ENCODE measurements around the gene ZKSCAN8.

Gene ZKSCAN8

GRCh38 chr6:28158318-28158717 is 16.6 kb downstream of the ZKSCAN8 start:
- Histone ChIP-seq H3K9me2 (replicated peaks; ENCODE audit: control insufficient read depth, low read length) (no peaks in the 10 kb centered on the region), H3K4me3 (ENCODE audit: low read length) (no peak overlapping the region), H3K36me3 (ENCODE audit: control insufficient read depth, low read length) (peaks cover 52% of the 10 kb centered on the region), H3K4me1 (ENCODE audit: control insufficient read depth, low read length) (peaks cover 5% of the 10 kb centered on the region; the same call in 1 of the 2 replicates), H3F3A (ENCODE audit: control insufficient read depth, insufficient read depth) (peaks cover 4% of the 10 kb centered on the region; the same call in 1 of the 2 replicates), H3K79me2 (ENCODE audit: control insufficient read depth, low read length) (no peaks in the 10 kb centered on the region), H4K20me1 (ENCODE audit: control insufficient read depth, insufficient read depth, low read depth, low read length) (no peaks in the 10 kb centered on the region), H3K27me3 (ENCODE audit: control insufficient read depth, low read length) (no peaks in the 10 kb centered on the region), H3K4me2 (ENCODE audit: low read length) (no peak overlapping the region), H3K9me3 (ENCODE audit: control insufficient read depth, insufficient read depth, low read length) (peaks cover 11% of the 10 kb centered on the region), H3K27ac (ENCODE audit: low read depth, low read length) (no peak overlapping the region)
- TF ChIP-seq CTCF (IDR thresholded peaks at IDR 0.05; ENCODE audit: low read depth, low read length, poor library complexity, severe bottlenecking) (no peak), EZH2phosphoT487 (IDR thresholded peaks at IDR 0.05; ENCODE audit: borderline replicate concordance, low read length) (no peak)

- Histone ChIP-seq H3K9me2 (replicated peaks; ENCODE audit: control insufficient read depth, low read length) (no peaks in the 10 kb centered on the region), H4K20me1 (ENCODE audit: control insufficient read depth, insufficient read depth, low read depth, low read length) (no peaks in the 10 kb centered on the region), H3K4me2 (ENCODE audit: low read length) (no peak overlapping the region), H3K9me3 (ENCODE audit: control insufficient read depth, insufficient read depth, low read length) (peaks cover 5% of the 10 kb centered on the region; the same call in 1 of the 2 replicates), H3K36me3 (ENCODE audit: control insufficient read depth, low read length) (peaks cover 44% of the 10 kb centered on the region), H3K79me2 (ENCODE audit: control insufficient read depth, low read length) (no peaks in the 10 kb centered on the region), H3F3A (ENCODE audit: control insufficient read depth, insufficient read depth) (peaks cover 4% of the 10 kb centered on the region; the same call in 1 of the 2 replicates), H3K4me1 (ENCODE audit: control insufficient read depth, low read length) (peaks cover 5% of the 10 kb centered on the region; the same call in 1 of the 2 replicates), H3K27me3 (ENCODE audit: control insufficient read depth, low read length) (no peaks in the 10 kb centered on the region), H3K4me3 (ENCODE audit: low read length) (no peak overlapping the region), H3K27ac (ENCODE audit: low read depth, low read length) (no peak overlapping the region)
- no peak for TF ChIP-seq CTCF (IDR thresholded peaks at IDR 0.05; ENCODE audit: low read depth, low read length, poor library complexity, severe bottlenecking)
- no peak for TF ChIP-seq EZH2phosphoT487 (IDR thresholded peaks at IDR 0.05; ENCODE audit: borderline replicate concordance, low read length)
Measured at GRCh38 chr6:28159029-28159607, 17.4 kb downstream of the ZKSCAN8 start.

GRCh38 chr6:28160233-28160632 is 18.6 kb downstream of the ZKSCAN8 start:
- H3K79me2 ChIP-seq (ENCODE audit: control insufficient read depth, low read length): no peaks in the 10 kb centered on the region
- peaks cover 5% of the 10 kb centered on the region; the same call in 1 of the 2 replicates for H3K4me1 ChIP-seq (ENCODE audit: control insufficient read depth, low read length)
- H3K9me3 ChIP-seq (ENCODE audit: control insufficient read depth, insufficient read depth, low read length): peaks cover 5% of the 10 kb centered on the region; the same call in 1 of the 2 replicates
- peaks cover 4% of the 10 kb centered on the region; the same call in 1 of the 2 replicates for H3F3A ChIP-seq (ENCODE audit: control insufficient read depth, insufficient read depth)
- no peak overlapping the region for H3K27ac ChIP-seq (ENCODE audit: low read depth, low read length)
- no peak for TF ChIP-seq CTCF (IDR thresholded peaks at IDR 0.05; ENCODE audit: low read depth, low read length, poor library complexity, severe bottlenecking)
- TF ChIP-seq EZH2phosphoT487 (IDR thresholded peaks at IDR 0.05; ENCODE audit: borderline replicate concordance, low read length): no peak
- no peak overlapping the region for H3K4me2 ChIP-seq (ENCODE audit: low read length)
- H3K27me3 ChIP-seq (ENCODE audit: control insufficient read depth, low read length): no peaks in the 10 kb centered on the region
- H3K4me3 ChIP-seq (ENCODE audit: low read length): no peak overlapping the region
- no peaks in the 10 kb centered on the region for H3K9me2 ChIP-seq (replicated peaks; ENCODE audit: control insufficient read depth, low read length)
- H4K20me1 ChIP-seq (ENCODE audit: control insufficient read depth, insufficient read depth, low read depth, low read length): no peaks in the 10 kb centered on the region
- peaks cover 33% of the 10 kb centered on the region for H3K36me3 ChIP-seq (ENCODE audit: control insufficient read depth, low read length)

Data from DOHH2 (cell line).